A673 (cell line): ENCODE data around the gene PPIAL4G. TPM values are rescaled to one million over a fixed set of nuclear protein-coding genes. Genes with fewer than 3 reads are reported as not detected.
"Not testable (repeated sequence)": the region's sequence is repeated elsewhere in the genome, so short reads cannot be mapped to it uniquely, and the experiment has no call there.

Experiments
- BruUV-seq: library from RNA; stranded (reverse); fragments of 400-500 nt; replicated peaks from 2 replicates; lab custom pipeline; 2021; lab: Mats Ljungman, UMichigan
- CTCF ChIA-PET: fragments of 300-600 bp; sonication (Branson Sonifier 250); formaldehyde crosslinking; loops from one replicate; lab custom pipeline; 2022; ENCODE audit warnings: antibody characterized with exemption; lab: Charles Lee
- POLR2A ChIA-PET: fragments of 300-600 bp; sonication (Branson Sonifier 250); formaldehyde crosslinking; loops from one replicate; lab custom pipeline; 2022; ENCODE audit warnings: antibody characterized with exemption; ENCODE audit not compliant: low non-redundant PET; lab: Charles Lee
- DNase-seq: peaks from one replicate; pipeline ENCODE4 v3.0.0-alpha.2; 2015; ENCODE audit warnings: low spot score
- H3K27ac ChIP-seq: fragments of 200-600 bp; sonication (generic); 2 replicates; pipeline ENCODE4 v1.5.1; 2016; ENCODE audit warnings: mixed run types, low read depth, mild to moderate bottlenecking, mixed read lengths, antibody characterized with exemption, low read length; ENCODE audit not compliant: poor library complexity, severe bottlenecking
- H3K27me3 ChIP-seq: fragments of 200-600 bp; sonication (generic); replicated peaks from 2 replicates; pipeline ENCODE4 v1.6.1; 2017; ENCODE audit warnings: mixed run types, low read depth, mild to moderate bottlenecking, mixed read lengths, antibody characterized with exemption, low read length; ENCODE audit not compliant: insufficient read depth, poor library complexity
- H3K36me3 ChIP-seq: fragments of 200-600 bp; sonication (generic); 2 replicates; pipeline ENCODE4 v1.6.1; 2016; ENCODE audit warnings: mixed run types, mild to moderate bottlenecking, mixed read lengths, antibody characterized with exemption, low read length; ENCODE audit not compliant: insufficient read depth, poor library complexity, severe bottlenecking
- H3K4me1 ChIP-seq: fragments of 200-600 bp; sonication (generic); 2 replicates; pipeline ENCODE4 v1.6.1; 2017; ENCODE audit warnings: mixed run types, mild to moderate bottlenecking, mixed read lengths, antibody characterized with exemption, low read length; ENCODE audit not compliant: insufficient read depth, poor library complexity, severe bottlenecking
- H3K4me3 ChIP-seq: fragments of 200-600 bp; sonication (generic); 2 replicates; pipeline ENCODE4 v1.5.1; 2016; ENCODE audit warnings: low read depth, mixed run types, mild to moderate bottlenecking, mixed read lengths, low read length; ENCODE audit not compliant: poor library complexity, severe bottlenecking
- H3K9me3 ChIP-seq: fragments of 200-600 bp; sonication (generic); 2 replicates; pipeline ENCODE4 v1.6.1; 2016; ENCODE audit warnings: mixed run types, low read depth, mild to moderate bottlenecking, mixed read lengths, antibody characterized with exemption, low read length; ENCODE audit not compliant: poor library complexity, severe bottlenecking
- intact Hi-C: fragments of 100-400 bp; cut with micrococcal nuclease; formaldehyde crosslinking; loops from one replicate; pipeline ENCODE4 v1.10.0; 2022; ENCODE audit not compliant: unreplicated experiment
- total RNA-seq: library from RNA; stranded (reverse); gene quantifications from 2 replicates; pipeline ENCODE4 v1.2.3, GENCODE V29; 2021

The PPIAL4G gene
- total RNA-seq, 1 experiment from 2014 or later: not detected

DNA sequence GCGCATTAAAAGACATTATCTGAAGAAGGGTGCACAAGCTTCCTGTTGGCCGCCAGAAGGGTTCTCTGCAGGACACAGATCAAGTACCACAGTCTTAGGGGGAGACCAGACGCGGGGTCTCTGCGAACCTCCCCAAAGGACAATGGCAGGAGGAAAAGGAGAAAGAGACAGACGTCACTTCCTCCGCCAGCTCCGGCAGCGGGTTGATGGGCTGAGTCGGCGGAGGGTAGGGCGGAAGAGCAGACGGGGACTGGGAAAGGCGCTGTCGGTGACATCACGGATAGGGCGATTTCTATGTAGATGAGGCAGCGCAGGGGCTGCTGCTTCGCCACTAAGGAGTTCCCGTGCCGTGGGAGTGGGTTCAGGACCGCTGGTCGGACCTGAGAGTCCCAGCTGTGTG is 39.0 kb upstream of the PPIAL4G start:
- H3K4me3 ChIP-seq, intact Hi-C loops, H3K9me3 ChIP-seq, POLR2A ChIA-PET, H3K36me3 ChIP-seq, CTCF ChIA-PET, H3K27ac ChIP-seq, H3K27me3 ChIP-seq, BruUV-seq, H3K4me1 ChIP-seq: not testable (repeated sequence)
- DNase-seq: peak; percentile 81

DNA sequence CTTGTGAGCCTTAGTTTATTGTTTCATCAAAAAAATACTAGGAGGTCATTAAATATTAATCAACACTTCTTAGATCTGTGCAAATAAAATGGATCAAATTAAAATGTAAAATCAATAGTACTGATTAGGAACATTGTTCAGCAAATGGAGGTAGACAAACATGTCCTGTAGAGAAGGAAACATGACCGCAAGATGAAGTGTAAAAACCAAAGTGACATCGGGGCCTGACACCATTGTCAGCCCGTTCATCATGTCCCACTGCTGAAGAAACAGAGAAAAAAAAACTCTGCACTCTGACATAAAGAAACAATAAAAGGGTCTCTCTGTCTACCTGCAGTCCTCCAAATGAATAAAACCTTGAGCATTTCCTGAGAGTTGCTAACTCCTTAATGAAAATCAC is 31.2 kb upstream of the PPIAL4G start:
- CTCF ChIA-PET, DNase-seq, POLR2A ChIA-PET, H3K9me3 ChIP-seq, H3K4me3 ChIP-seq, H3K27ac ChIP-seq, BruUV-seq, intact Hi-C loops, H3K36me3 ChIP-seq, H3K4me1 ChIP-seq, H3K27me3 ChIP-seq: not testable (repeated sequence)

DNA sequence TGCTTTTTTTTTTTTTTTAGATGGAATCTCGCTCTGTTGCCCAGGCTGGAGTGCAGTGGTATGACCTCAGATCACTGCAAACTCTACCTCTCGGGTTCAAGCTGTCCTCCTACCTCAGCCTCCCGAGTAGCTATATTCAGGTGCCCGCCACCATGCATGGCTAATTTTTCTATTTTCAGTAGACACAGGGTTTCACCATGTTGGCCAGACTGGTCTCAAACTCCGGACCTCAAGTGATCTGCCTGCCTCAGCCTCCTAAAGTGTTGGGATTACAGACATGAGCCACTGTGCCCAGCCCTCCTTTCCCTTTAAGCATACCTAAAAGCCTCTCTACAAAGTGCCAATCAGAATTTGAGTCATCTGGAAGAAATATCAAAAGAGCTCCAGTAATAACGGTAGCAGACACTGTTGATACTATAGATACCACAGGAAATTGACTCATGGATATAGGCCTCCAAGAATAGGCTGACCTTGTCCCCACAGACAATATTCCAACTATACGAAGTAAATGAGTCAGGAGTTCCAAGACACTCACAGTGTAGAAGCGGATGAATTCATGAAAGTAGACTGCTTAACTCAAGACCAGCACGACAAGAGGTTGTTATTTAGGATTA is 29.6 kb upstream of the PPIAL4G start:
- H3K27me3 ChIP-seq, intact Hi-C loops, BruUV-seq, H3K27ac ChIP-seq, H3K9me3 ChIP-seq, CTCF ChIA-PET, H3K4me3 ChIP-seq, H3K4me1 ChIP-seq, POLR2A ChIA-PET, H3K36me3 ChIP-seq, DNase-seq: not testable (repeated sequence)

DNA sequence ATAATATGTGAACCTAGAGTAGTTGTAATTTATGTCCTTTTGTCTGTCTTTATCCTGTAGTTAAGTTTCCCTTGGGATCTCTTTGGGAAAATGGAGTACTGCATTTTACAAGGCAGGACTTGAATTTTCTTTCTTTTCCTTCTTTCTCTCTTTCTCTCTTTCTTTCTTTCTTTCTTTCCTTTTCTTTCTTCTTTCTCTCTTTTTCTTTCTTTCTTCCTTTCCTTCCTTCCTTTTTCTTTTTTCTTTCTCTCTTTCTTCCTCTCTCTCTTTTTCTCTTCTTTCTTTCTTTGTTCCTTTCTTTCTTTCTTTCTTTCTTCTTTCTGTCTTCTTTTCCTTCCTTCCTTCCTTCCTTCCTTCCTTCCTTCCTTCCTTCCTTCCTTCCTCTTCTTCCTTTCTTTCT is 10.8 kb upstream of the PPIAL4G start:
- not testable (repeated sequence) for BruUV-seq, H3K9me3 ChIP-seq

DNA sequence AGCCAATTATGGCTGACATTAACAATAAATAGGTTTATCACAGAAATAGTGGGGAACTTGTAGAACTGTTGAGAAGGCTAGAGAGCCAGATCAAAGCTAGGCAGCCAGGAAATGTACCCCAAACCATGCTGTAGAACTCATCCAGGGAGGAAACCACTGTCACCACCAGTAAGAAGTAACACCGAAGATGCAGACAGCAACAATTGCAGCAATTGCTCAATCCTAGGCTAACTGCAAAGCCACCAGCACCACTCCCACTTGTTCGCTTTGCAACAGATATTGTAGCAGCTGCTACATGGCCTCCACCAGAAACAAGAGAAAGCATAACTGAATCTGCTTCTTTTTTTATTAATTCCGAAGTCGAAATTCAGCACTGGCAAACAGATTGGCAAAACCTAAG is 2.0 kb downstream of the PPIAL4G start:
- DNase-seq, CTCF ChIA-PET, H3K4me3 ChIP-seq: not testable (repeated sequence)

More for the DNA sequence above, 10.8 kb upstream of the PPIAL4G start:
- H3K36me3 ChIP-seq, CTCF ChIA-PET, H3K27me3 ChIP-seq, H3K4me1 ChIP-seq, DNase-seq, POLR2A ChIA-PET, intact Hi-C loops, H3K27ac ChIP-seq, H3K4me3 ChIP-seq: not testable (repeated sequence)

DNA sequence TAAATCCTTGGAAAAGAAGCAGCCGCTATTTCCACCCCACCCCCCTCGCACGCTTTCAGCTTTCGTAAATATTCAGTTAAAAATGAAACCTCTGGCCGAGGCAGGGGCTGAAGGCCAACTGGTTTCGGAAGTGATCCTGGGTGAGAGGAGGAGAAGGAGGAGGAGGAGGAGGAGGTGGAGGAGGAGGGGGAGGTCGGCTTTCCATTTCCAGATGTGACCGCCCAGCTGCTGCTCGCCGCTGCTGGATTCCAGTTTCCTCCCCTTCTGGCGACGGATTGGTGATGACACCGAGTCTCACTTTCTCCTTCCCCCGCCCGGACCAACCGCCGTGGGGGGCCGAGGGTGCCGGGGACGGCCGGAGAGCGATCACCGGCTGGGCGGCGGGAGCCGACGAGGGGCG is 23.4 kb downstream of the PPIAL4G start:
- H3K27me3 ChIP-seq, BruUV-seq, H3K36me3 ChIP-seq, POLR2A ChIA-PET, intact Hi-C loops, CTCF ChIA-PET, DNase-seq, H3K9me3 ChIP-seq, H3K27ac ChIP-seq, H3K4me1 ChIP-seq: not testable (repeated sequence)
- H3K4me3 ChIP-seq: peak overlapping the region; percentile 52

More for the DNA sequence above, 2.0 kb downstream of the PPIAL4G start:
- H3K4me1 ChIP-seq, H3K27ac ChIP-seq, H3K27me3 ChIP-seq, BruUV-seq, POLR2A ChIA-PET, H3K9me3 ChIP-seq, intact Hi-C loops, H3K36me3 ChIP-seq: not testable (repeated sequence)

DNA sequence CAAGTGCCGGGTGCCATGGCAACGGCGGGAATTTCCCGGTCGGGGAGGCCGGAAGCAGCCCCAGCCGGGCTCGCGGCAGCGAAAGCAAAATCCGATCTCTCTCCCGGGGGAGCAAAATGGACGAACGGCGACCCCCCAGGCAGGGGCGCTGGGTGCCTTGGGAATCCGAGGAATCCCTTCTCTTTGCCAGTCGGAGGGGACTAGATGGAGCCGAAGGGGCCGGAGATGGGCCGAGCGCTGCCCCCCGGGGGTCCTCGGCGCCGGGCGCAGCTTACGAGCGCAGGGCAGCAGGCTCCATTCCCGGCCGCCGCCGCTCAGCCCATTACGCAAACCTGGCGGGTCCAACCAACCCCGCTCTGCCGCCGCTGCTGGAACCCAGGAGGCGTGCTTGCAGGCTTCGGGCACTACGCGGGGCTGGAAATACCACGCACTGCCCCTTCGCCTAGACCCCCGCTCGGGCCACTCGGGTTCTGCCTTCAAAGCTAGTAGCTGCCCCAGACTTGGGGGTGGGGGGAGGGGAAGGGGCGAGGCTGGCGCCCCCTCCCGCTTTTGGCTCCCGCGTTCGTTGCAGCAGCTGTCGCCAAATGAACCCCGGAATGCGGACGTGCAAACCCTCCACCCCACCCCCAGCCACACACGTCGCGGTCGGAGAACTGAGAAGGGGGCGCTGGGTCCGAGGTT is 24.1 kb downstream of the PPIAL4G start:
- H3K36me3 ChIP-seq, intact Hi-C loops, H3K9me3 ChIP-seq, H3K4me1 ChIP-seq, H3K27me3 ChIP-seq, CTCF ChIA-PET, POLR2A ChIA-PET, BruUV-seq, DNase-seq: not testable (repeated sequence)
- Histone ChIP-seq H3K27ac (peak overlapping the region; percentile 16), H3K4me3 (peak overlapping the region; percentile 52)
